ENCODE measurements around the gene CDT1.
"Not testable (repeated sequence)": the region's sequence is repeated elsewhere in the genome, so short reads cannot be mapped to it uniquely, and the experiment has no call there.

CDT1 gene

DNA sequence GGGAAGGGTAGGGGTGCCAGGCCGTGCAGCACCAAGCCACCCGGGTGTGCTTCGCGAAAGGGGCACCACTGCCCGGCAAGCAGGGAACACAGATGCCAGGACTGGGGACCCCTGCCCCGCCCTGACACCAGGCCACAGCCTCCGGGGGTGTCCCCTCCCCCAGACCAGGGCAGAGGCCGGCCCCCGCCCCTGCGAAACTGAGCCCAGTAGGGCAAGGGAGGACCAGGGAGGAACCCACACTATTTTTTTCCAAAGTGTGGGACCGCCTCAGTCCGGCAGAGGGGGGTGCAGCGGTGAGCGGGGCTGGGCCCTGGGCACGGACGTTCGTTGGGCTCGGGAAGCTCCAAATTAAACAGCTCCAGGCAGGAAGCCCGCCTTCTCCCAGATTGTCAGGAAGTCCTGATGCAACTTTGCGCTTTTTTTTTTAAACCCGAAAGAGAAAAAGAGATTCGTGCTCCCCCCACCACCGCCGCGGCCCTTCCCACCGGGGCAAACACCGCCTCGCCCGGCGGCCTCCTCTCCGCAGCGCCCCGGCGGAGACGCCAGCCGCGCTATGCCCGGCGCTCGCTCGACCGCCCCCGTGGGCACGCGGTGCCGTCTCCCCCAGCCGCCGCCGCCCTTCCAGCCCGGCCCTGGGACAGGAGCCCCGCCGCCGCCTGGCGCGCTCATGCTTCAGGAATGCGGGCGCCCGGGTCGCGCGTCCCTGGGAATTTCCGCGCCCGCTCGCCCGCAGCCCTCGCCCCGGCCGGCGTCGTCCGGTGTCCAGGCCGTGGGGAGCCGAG lies 19.3 kb upstream of the CDT1 start:
- DNase-seq = peak; percentile 24

GRCh38 chr16:88784856-88785105 lies 18.8 kb upstream of the CDT1 start:
- DNase-seq = no peak

GRCh38 chr16:88785106-88785924 lies 18.3 kb upstream of the CDT1 start, which contains the start of gene PIEZO1:
Gene PIEZO1, minus strand, starts transcription at chr16:88785220. Its CDS starts 256 bp downstream, at chr16:88784964.
- peak; percentile 62 for DNase-seq

GRCh38 chr16:88787579-88788314 lies 15.8 kb upstream of the CDT1 start:
- DNase-seq = no peak

GRCh38 chr16:88788749-88789148 lies 14.8 kb upstream of the CDT1 start:
- DNase-seq = not testable (repeated sequence)

- DNase-seq = peak; percentile 28
Measured at GRCh38 chr16:88789594-88789993, 14.0 kb upstream of the CDT1 start.

DNA sequence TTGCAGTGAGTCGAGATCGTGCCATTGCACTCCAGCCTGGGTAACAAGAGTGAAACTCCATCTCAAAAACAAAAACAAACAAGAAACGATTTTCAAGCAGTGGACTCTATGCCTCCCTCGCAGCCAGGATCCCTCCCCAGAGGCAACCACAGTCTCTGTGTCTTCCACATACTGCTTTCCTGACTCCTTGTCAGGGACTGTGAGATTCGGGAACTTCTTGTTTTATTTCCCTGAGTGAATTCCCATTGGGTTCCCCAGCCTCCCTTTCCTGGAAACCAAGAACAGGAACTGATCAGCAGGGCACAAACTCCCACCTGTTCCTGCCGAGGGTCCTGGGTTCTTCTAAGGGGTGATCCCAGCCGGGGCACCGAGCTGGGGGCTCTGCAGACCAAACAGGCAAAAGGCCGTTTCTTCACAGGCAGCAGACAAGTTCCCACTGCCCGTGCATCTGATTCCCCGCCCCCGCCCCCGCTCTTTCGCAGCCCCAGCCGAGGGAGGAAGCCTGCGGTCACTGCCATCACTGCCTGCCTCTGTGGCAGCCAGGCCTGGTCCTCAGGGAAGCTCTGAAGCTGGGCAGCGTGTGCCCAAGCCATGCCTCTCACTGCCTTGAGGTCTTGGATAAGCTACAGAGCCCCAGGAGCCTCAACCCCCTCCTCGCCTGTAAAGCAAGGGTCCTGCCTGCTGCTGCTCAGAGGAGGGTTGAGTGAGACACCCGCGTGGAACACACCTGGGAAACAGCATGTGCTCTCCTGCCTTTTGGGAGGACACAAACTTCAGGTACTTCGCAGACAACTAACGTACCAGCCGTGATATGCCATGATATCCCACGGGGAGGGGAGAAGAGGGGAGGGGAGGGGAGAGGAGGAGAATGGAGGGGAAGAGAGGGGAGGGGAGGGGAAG lies 13.0 kb upstream of the CDT1 start:
- peak; percentile 31 for DNase-seq

DNA sequence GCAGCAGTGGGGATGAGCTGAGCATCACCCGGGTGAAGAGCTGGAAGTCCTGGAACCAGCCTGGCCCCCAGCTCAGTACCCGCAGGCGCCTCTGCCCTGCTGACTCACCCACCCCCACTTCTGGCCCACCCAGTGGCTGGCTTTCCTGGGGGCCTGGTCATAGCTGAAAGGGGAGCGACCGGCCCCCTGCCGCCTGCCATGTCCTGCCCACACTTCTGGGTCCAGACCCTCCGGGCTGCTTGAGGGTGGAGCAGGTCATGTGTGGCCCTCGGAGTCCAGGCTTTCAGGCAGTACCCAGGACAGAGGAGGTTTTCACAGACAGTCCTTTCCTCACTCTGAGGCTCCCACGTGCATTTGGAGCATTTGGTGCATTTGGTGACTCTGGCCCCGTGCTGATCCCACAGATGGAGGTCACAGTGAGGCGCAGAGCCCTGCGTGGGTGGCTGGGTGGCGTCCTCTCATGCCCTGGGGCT lies 11.5 kb upstream of the CDT1 start:
- no peak for DNase-seq

DNA sequence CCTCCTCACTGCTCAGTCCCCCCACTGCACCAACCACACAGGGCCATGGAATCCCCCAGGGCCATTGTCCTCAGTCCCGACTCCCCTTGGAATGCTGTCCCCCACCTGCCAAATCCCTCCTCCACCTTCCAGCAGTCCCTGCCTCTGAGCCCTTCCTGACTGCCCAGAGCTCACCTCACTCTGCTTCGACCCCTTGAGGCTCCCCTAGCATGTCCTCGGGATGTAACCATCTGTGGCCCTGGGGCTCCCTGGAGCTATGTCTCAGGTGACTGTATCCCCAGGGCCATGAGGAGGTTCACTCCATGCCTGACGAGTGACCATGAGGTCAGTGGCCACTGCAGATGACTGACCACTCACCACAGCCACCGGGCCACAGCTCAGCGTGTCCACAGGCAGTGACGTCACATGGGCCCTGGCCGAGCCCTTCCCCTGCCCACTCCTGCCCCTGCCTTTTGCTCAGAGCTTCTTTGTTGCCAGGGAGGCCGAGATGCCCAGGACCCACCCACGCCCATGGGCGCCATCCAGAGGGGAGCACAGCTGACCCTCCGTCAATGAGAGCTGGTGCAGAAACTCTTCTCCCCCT lies 10.8 kb upstream of the CDT1 start:
- DNase-seq = no peak

DNA sequence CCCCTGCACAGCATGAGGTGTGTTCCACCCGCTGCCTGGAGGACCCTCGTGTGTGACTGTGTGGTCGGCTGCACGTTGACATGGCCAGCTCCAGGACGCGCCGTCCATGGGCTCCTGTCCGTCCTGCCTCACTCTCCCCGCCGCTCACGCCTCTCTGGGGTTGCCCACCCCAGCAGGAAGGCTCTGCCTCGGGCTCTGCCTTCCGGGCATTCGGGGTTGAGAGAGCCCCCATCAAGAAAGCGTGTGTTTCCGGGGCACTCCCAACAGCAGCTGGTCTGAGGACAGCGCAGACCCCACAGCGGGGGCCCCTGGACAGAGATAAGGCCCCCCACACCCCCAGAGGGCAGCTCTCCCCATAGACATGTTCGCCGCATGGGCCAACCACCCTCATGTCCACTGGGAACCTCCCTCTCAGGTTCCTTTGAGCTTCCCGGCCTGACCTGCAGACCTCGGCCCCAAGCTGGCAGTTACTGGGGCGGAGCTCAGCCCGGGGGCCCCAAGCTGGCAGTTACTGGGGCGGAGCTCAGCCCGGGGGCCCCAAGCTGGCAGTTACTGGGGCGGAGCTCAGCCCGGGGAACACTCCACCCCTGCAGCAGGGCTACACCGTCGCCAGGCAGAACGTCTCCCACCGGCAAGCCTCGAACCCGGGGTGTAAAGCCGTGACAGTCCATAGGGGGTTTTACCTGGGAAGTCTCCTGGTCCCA lies 10.2 kb upstream of the CDT1 start:
- DNase-seq = no peak

DNA sequence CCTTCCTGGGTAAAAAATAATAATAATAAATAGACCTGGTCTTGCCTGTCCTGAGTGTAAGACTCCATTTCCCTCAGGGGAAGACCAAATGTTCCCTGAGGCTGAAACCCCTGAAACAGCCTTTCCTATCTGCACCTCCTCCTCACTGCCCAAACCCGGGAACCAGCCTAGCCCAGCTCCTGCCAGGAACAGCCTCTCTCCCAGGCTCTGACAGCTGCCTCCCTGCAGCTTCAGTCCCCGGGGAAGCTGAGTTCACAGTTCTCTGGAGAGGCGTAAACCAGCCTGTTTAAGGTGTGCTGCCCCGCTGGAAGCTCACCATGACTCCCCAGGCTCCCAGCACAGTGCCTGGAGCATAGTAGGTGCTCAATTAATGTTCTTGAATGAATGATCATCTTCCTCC lies 7.3 kb upstream of the CDT1 start:
- no peak for DNase-seq

GRCh38 chr16:88798073-88798472 lies 5.5 kb upstream of the CDT1 start:
- no peak for DNase-seq

DNA sequence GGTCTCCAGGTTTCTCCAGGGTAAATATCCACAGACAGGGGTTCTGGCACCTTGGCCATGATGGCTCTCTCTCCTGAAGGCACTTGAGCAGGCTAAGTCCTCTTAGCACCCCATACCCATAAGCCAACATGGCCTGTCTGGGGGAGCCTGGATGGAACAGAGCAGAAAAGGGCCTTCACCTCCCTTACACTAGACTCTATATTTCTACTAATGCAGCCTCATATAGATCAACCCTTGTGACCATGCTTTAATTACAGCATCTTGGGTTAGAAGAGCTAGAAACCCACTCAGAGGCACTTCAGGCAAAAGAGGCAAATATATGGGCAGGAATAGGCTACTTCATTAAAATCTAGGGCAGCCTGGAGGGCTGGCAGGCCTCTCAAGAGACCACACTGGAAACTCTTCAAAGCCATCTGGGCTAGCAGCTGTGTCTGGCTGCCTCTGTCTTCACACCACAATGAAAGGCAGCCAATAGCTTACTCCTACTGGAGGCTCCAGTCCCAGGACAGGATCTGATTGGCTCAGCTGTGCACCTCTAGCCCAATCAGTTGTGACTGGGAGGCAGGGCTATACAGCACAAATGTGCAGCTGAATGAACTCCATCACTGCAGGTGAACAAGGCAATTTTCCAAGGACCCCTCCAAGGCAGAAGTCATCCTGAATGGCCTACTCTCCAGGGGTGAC lies 4.7 kb upstream of the CDT1 start:
- no peak for DNase-seq

DNA sequence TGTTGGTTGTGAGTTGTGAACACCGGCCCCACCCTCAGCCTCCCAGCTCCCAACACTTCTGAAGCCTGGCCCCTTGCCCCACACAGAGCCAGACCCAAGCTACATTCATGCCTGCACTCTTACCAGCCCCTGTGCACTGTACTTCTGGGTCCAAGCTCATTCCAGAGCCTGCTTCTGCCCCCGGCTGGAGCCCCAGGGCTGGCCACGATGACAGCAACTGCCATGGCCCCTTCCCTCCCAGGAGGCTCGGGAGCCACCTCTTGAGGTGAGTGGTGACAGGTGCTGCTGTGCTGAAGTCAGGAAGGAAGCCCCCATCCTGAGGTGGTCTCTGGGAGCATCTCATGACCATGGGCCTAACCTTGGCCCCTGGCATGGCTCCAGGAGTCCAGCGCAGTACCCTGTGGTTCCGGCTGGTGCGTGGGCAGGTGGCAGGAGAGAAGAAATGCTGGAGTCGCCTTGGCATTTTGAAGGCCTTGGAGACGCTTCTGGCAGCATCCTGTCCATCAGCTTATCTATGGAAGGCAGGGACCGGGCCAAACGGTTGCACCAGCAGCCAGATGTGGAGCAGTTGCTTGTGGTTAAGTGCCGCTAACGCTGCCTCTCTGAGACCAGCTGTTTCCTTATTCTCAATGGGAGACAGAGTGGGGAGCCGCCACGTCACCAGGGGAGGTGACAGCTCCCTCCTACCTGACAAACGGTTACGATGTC lies 3.9 kb upstream of the CDT1 start:
- no peak for DNase-seq

- no peak for DNase-seq
Measured at GRCh38 chr16:88800277-88800592, 3.4 kb upstream of the CDT1 start.

DNA sequence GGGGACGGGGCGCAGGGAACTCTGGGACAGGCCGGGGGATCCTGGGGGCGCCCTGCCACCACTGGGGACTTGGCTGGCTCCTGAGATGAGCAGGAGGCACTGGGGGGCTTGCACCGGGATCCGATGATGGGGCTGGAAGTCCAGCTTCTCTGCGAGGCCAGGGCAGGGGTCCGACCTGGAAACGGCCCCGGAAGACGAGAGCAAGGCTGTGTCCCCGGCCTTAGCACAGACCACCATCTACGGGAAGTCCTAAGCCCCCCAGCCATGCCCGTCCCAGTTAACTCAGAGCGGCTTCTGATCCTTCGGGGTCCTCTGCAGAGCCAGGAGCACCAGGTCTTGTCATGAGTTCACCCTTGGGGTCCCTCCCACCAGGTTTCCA lies 573 bp downstream of the CDT1 start:
- no peak for DNase-seq

- DNase-seq = no peak
Measured at GRCh38 chr16:88804552-88805339, 1.2 kb downstream of the CDT1 start.

DNA sequence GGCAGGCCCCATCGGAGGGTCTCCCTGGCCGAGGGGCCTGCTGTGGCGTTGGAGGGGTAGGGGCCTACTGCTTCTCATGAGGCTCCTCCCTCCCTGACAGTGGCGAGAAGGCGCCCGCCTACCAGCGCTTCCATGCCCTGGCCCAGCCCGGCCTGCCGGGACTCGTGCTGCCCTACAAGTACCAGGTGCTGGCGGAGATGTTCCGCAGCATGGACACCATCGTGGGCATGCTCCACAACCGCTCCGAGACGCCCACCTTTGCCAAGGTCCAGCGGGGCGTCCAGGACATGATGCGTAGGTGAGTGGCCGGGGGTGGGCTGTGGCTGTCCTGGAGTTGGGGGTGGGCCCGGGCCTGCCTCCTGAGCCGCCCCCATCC lies 1.7 kb downstream of the CDT1 start:
- DNase-seq = no peak

GRCh38 chr16:88805887-88806393 lies 2.4 kb downstream of the CDT1 start:
- DNase-seq = no peak

All from midbrain (tissue), 1 donor.